Hematopoietic multipotent progenitor cell treated with erythropoietin and hydrocortisone succinate and interleukin-3 and kit ligand, for 15 days (in vitro differentiated cells): ENCODE data around the gene DCP1B.

Experiments
- DNase-seq: peaks from one replicate; pipeline ENCODE4 v3.0.0-alpha.2; 2015; ENCODE audit warnings: low spot score

DCP1B gene

GRCh38 chr12:2017546-2018337, 13.5 kb upstream of the DCP1B start:
- no peak for DNase-seq

GRCh38 chr12:2016862-2017545, 12.7 kb upstream of the DCP1B start:
- no peak for DNase-seq

- DNase-seq: no peak
These were observed 10.0 kb upstream of the DCP1B start for GRCh38 chr12:2014231-2014630.

- no peak for DNase-seq
These were observed 9.4 kb upstream of the DCP1B start for GRCh38 chr12:2013527-2014223.

- no peak for DNase-seq
These were observed 8.8 kb upstream of the DCP1B start for GRCh38 chr12:2013086-2013485.

GRCh38 chr12:2011643-2012607, 7.7 kb upstream of the DCP1B start:
- no peak for DNase-seq

- peak; percentile 66 for DNase-seq
These were observed 5.4 kb upstream of the DCP1B start for GRCh38 chr12:2009623-2010022.

- no peak for DNase-seq
These were observed 4.4 kb upstream of the DCP1B start for GRCh38 chr12:2008677-2009076.

GRCh38 chr12:2003676-2004112, 563 bp downstream of the DCP1B start:
- DNase-seq: no peak

- no peak for DNase-seq
These were observed 8.9 kb downstream of the DCP1B start for GRCh38 chr12:1995205-1995896.

GRCh38 chr12:1994429-1995143, 9.7 kb downstream of the DCP1B start:
- no peak for DNase-seq

GRCh38 chr12:1993871-1994371, 10.3 kb downstream of the DCP1B start:
- no peak for DNase-seq

GRCh38 chr12:1993341-1993740, 10.9 kb downstream of the DCP1B start:
- DNase-seq: no peak

GRCh38 chr12:1992732-1993131, 11.5 kb downstream of the DCP1B start:
- DNase-seq: no peak

- no peak for DNase-seq
These were observed 15.1 kb downstream of the DCP1B start for GRCh38 chr12:1989111-1989510.

GRCh38 chr12:1984759-1985158, 19.5 kb downstream of the DCP1B start:
- no peak for DNase-seq

- no peak for DNase-seq
These were observed 24.0 kb downstream of the DCP1B start for GRCh38 chr12:1980282-1980681.

- DNase-seq: peak; percentile 90
These were observed 26.0 kb downstream of the DCP1B start for GRCh38 chr12:1978078-1978862.

- DNase-seq: peak; percentile 37
These were observed 26.7 kb downstream of the DCP1B start for GRCh38 chr12:1977588-1977987.
